HFFc6 (cell line): ENCODE results near the gene GIPR. TPM values are rescaled to one million over a fixed set of nuclear protein-coding genes. Genes with fewer than 3 reads are reported as not detected.
"Not testable (repeated sequence)": the region's sequence is repeated elsewhere in the genome, so short reads cannot be mapped to it uniquely, and the experiment has no call there.

Source experiments
- DNase-seq: peaks from one replicate; pipeline ENCODE4 v3.0.0-alpha.2; 2018
- H3K27ac Mint-ChIP-seq: 2 replicates; pipeline ENCODE4 v1.8.0; 2020; ENCODE audit warnings: mild to moderate bottlenecking, mixed read lengths
- H3K27me3 Mint-ChIP-seq: 2 replicates; pipeline ENCODE4 v1.8.0; 2021; ENCODE audit warnings: mild to moderate bottlenecking, moderate library complexity, mixed read lengths; ENCODE audit not compliant: insufficient read depth
- H3K36me3 Mint-ChIP-seq: 2 replicates; pipeline ENCODE4 v1.8.0; 2021; ENCODE audit warnings: low read depth, mixed read lengths
- H3K4me1 Mint-ChIP-seq: 2 replicates; pipeline ENCODE4 v1.8.0; 2020; ENCODE audit warnings: low read depth, mixed read lengths
- H3K4me3 Mint-ChIP-seq: 2 replicates; pipeline ENCODE4 v1.8.0; 2020; ENCODE audit warnings: mild to moderate bottlenecking, moderate library complexity, mixed read lengths
- H3K9me3 Mint-ChIP-seq: 2 replicates; pipeline ENCODE4 v1.8.0; 2020; ENCODE audit warnings: mild to moderate bottlenecking, mixed read lengths
- CTCF ChIP-seq: fragments of 200-600 bp; sonication (generic); IDR thresholded peaks from 2 replicates; pipeline ENCODE4 v1.5.0; 2021; ENCODE audit warnings: antibody characterized with exemption, mild to moderate bottlenecking
- long read RNA-seq: library from polyadenylated mRNA; unstranded; transcript quantifications from one replicate; pipeline ENCODE4 v2.0.0, GENCODE V29; 2019
- total RNA-seq, 6 experiments: library from RNA; stranded (reverse); fragmentation: NEBNext Ultra II Directional; extraction: Animal tissue kit (Norgen Biotek cat#: 25700); gene quantifications; 2 replicates in 1 of 6; 3 replicates in 5 of 6; pipeline ENCODE4 v1.2.3, GENCODE V29; 2021

Gene GIPR
- total RNA-seq = 1 to 10 TPM in 1 of 6 experiments, under 1 TPM in 5; 0.31 to 1.1 (median 0.68) TPM
- long read RNA-seq = 0 reads

GRCh38 chr19:45667620-45668341, at the start of gene GIPR:
Gene GIPR, plus strand, starts transcription at chr19:45668221. Its CDS starts 1,300 bp downstream, at chr19:45669521.
- DNase-seq = peak; percentile 53
- Mint-ChIP-seq H3K36me3 (no peaks in the 10 kb centered on the region), H3K4me3 (peak within 1 kb of the TSS; percentile 89), H3K27me3 (peaks cover 8% of the 10 kb centered on the region), H3K4me1 (peaks cover 34% of the 10 kb centered on the region), H3K9me3 (no peaks in the 10 kb centered on the region), H3K27ac (peak within 1 kb of the TSS; percentile 56)
- no peak for TF ChIP-seq CTCF

- Mint-ChIP-seq H3K36me3 (peaks cover 36% of the 10 kb centered on the region), H3K27me3 (no peaks in the 10 kb centered on the region), H3K9me3 (no peaks in the 10 kb centered on the region), H3K4me3 (no peak overlapping the region), H3K4me1 (no peaks in the 10 kb centered on the region), H3K27ac (no peak overlapping the region)
- no peak for TF ChIP-seq CTCF
- DNase-seq = no peak
Observed at GRCh38 chr19:45621389-45621788, 46.6 kb upstream of the GIPR start.

GRCh38 chr19:45621976-45622503, 46.0 kb upstream of the GIPR start:
- Mint-ChIP-seq H3K27me3 (no peaks in the 10 kb centered on the region), H3K4me1 (no peaks in the 10 kb centered on the region), H3K4me3 (no peak overlapping the region), H3K9me3 (no peaks in the 10 kb centered on the region), H3K36me3 (peaks cover 36% of the 10 kb centered on the region), H3K27ac (no peak overlapping the region)
- TF ChIP-seq CTCF = no peak
- DNase-seq = no peak

- Mint-ChIP-seq H3K4me3 (no peak overlapping the region), H3K36me3 (peaks cover 34% of the 10 kb centered on the region), H3K27me3 (no peaks in the 10 kb centered on the region), H3K9me3 (no peaks in the 10 kb centered on the region), H3K27ac (no peak overlapping the region), H3K4me1 (no peaks in the 10 kb centered on the region)
- DNase-seq = no peak
- no peak for TF ChIP-seq CTCF
Observed at GRCh38 chr19:45623984-45624383, 44.0 kb upstream of the GIPR start.

- H3K4me1 Mint-ChIP-seq = peaks cover 22% of the 10 kb centered on the region
- not testable (repeated sequence) for H3K4me3 Mint-ChIP-seq, DNase-seq, H3K27ac Mint-ChIP-seq, H3K27me3 Mint-ChIP-seq, H3K9me3 Mint-ChIP-seq
- H3K36me3 Mint-ChIP-seq = peaks cover 28% of the 10 kb centered on the region
Observed at GRCh38 chr19:45628219-45628618, 39.8 kb upstream of the GIPR start.

- Mint-ChIP-seq H3K27me3 (no peaks in the 10 kb centered on the region; the same call in 1 of the 2 replicates), H3K4me1 (peaks cover 22% of the 10 kb centered on the region), H3K9me3 (no peaks in the 10 kb centered on the region), H3K36me3 (peaks cover 18% of the 10 kb centered on the region), H3K4me3 (no peak overlapping the region), H3K27ac (peak overlapping the region; percentile 67)
- TF ChIP-seq CTCF = no peak
- DNase-seq = no peak
Observed at GRCh38 chr19:45629704-45630103, 38.3 kb upstream of the GIPR start.
